HG03457 (cell line): ENCODE measurements around the gene EXOC4.

ENCODE experiments used
- ATAC-seq: cut with Tn5 transposase; IDR thresholded peaks from one replicate; pipeline ENCODE4 v1.9.1; 2021; ENCODE audit warnings: moderate number of reproducible peaks; ENCODE audit not compliant: unreplicated experiment

EXOC4 gene

GRCh38 chr7:133360201-133360600 lies 107.3 kb downstream of the EXOC4 start:
- ATAC-seq, result no peak

- no peak for ATAC-seq
Observed at GRCh38 chr7:133361806-133362205, 108.9 kb downstream of the EXOC4 start.

- ATAC-seq, result no peak
Observed at GRCh38 chr7:133364959-133365690, 112.2 kb downstream of the EXOC4 start.

- no peak for ATAC-seq
Observed at GRCh38 chr7:133365917-133366316, 113.0 kb downstream of the EXOC4 start.

- ATAC-seq, result no peak
Observed at GRCh38 chr7:133367561-133367960, 114.7 kb downstream of the EXOC4 start.

- ATAC-seq, result no peak
Observed at GRCh38 chr7:133369130-133369529, 116.3 kb downstream of the EXOC4 start.

GRCh38 chr7:133371616-133372015 lies 118.7 kb downstream of the EXOC4 start:
- ATAC-seq, result no peak

- no peak for ATAC-seq
Observed at GRCh38 chr7:133372337-133372736, 119.5 kb downstream of the EXOC4 start.

GRCh38 chr7:133376514-133376913 lies 123.6 kb downstream of the EXOC4 start:
- no peak for ATAC-seq

- no peak for ATAC-seq
Observed at GRCh38 chr7:133381965-133382364, 129.1 kb downstream of the EXOC4 start.

GRCh38 chr7:133382775-133383559 lies 130.1 kb downstream of the EXOC4 start:
- ATAC-seq, result no peak

- ATAC-seq, result no peak
Observed at GRCh38 chr7:133386205-133386604, 133.3 kb downstream of the EXOC4 start.

GRCh38 chr7:133389727-133390126 lies 136.8 kb downstream of the EXOC4 start:
- ATAC-seq, result no peak

- no peak for ATAC-seq
Observed at GRCh38 chr7:133391206-133391605, 138.3 kb downstream of the EXOC4 start.

- ATAC-seq, result no peak
Observed at GRCh38 chr7:133394369-133394768, 141.5 kb downstream of the EXOC4 start.

- no peak for ATAC-seq
Observed at GRCh38 chr7:133395551-133395950, 142.7 kb downstream of the EXOC4 start.

GRCh38 chr7:133398506-133398905 lies 145.6 kb downstream of the EXOC4 start:
- no peak for ATAC-seq

- no peak for ATAC-seq
Observed at GRCh38 chr7:133401225-133401624, 148.3 kb downstream of the EXOC4 start.

GRCh38 chr7:133408212-133408611 lies 155.3 kb downstream of the EXOC4 start:
- no peak for ATAC-seq

GRCh38 chr7:133409421-133409820 lies 156.5 kb downstream of the EXOC4 start:
- ATAC-seq, result no peak

GRCh38 chr7:133409966-133410365 lies 157.1 kb downstream of the EXOC4 start:
- ATAC-seq, result no peak

- ATAC-seq, result no peak
Observed at GRCh38 chr7:133411395-133411794, 158.5 kb downstream of the EXOC4 start.
